H1 (cell line): ENCODE measurements around the gene CASKIN2. TPM values are rescaled to one million over a fixed set of nuclear protein-coding genes. Genes with fewer than 3 reads are reported as not detected.

Experiments
- CTCF ChIA-PET: fragments of 300-600 bp; sonication (Branson Sonifier 250); formaldehyde crosslinking; loops from one replicate; lab custom pipeline; 2021; ENCODE audit not compliant: partially characterized antibody; lab: Charles Lee
- POLR2A ChIA-PET: fragments of 300-600 bp; sonication (Branson Sonifier 250); formaldehyde crosslinking; loops from one replicate; lab custom pipeline; 2021; ENCODE audit warnings: inconsistent platforms; ENCODE audit not compliant: partially characterized antibody; lab: Charles Lee
- DNase-seq, 2 experiments: peaks; one replicate each; pipeline versions ENCODE4 v3.0.0 to v3.0.0-alpha.2; 2010 to 2022; ENCODE audit warnings: low spot score in 2 of 2, low read depth in 1 of 2, mixed read lengths in 1 of 2
- FAIRE-seq: peaks from 2 replicates; lab custom pipeline; 2011; peaks lifted over from hg19 to GRCh38; lab: Jason Lieb, UNC
- H2AFZ ChIP-seq: 2 replicates; pipeline ENCODE4 v1.8.1; 2012; ENCODE audit warnings: low read length, inconsistent platforms
- H2AK5ac ChIP-seq: 2 replicates; pipeline ENCODE4 v1.6.1; 2013; ENCODE audit warnings: low read depth, low read length
- H2BK120ac ChIP-seq: replicated peaks from 2 replicates; pipeline ENCODE3; 2013; ENCODE audit warnings: low read depth, low read length, inconsistent platforms
- H2BK12ac ChIP-seq: 2 replicates; pipeline ENCODE4 v1.6.1; 2013; ENCODE audit warnings: low read depth, low read length
- H2BK15ac ChIP-seq: 2 replicates; pipeline ENCODE4 v1.6.1; 2013; ENCODE audit warnings: low read length
- H2BK20ac ChIP-seq: 2 replicates; pipeline ENCODE4 v1.6.1; 2013; ENCODE audit warnings: low read length
- H2BK5ac ChIP-seq: 2 replicates; pipeline ENCODE4 v1.6.1; 2013; ENCODE audit warnings: low read depth, low read length
- H3K14ac ChIP-seq: 2 replicates; pipeline ENCODE4 v1.6.1; 2013; ENCODE audit warnings: inconsistent platforms; ENCODE audit not compliant: insufficient read length
- H3K18ac ChIP-seq: 2 replicates; pipeline ENCODE4 v1.6.1; 2013; ENCODE audit warnings: low read length; ENCODE audit errors: extremely low read depth
- H3K23ac ChIP-seq: 2 replicates; pipeline ENCODE4 v1.6.1; 2013; ENCODE audit warnings: inconsistent platforms; ENCODE audit not compliant: insufficient read length
- H3K23me2 ChIP-seq: 2 replicates; pipeline ENCODE4 v1.6.1; 2013; ENCODE audit warnings: low read depth, low read length
- H3K27ac ChIP-seq: 2 replicates; pipeline ENCODE4 v1.6.1; 2011; ENCODE audit warnings: low read depth, low read length, inconsistent platforms
- H3K27me3 ChIP-seq, 4 experiments: replicated peaks in 1 of 4; 1 replicate in 1 of 4; 2 replicates in 3 of 4; pipeline versions ENCODE4 v1.6.1 to v1.8.1; 2011 to 2013; ENCODE audit warnings: low read length in 3 of 4, mild to moderate bottlenecking in 3 of 4, inconsistent platforms in 2 of 4, mixed read lengths in 2 of 4, moderate library complexity in 1 of 4; ENCODE audit not compliant: control insufficient read depth in 3 of 4, insufficient read depth in 3 of 4; ENCODE audit errors: extremely low read depth in 1 of 4
- H3K36me3 ChIP-seq, 4 experiments: 2 replicates each; pipeline versions ENCODE4 v1.6.1 to v1.8.1; 2011 to 2013; ENCODE audit warnings: mild to moderate bottlenecking in 4 of 4, low read length in 3 of 4, moderate library complexity in 2 of 4, control low read depth in 1 of 4, inconsistent platforms in 1 of 4; ENCODE audit not compliant: insufficient read depth in 4 of 4, control insufficient read depth in 2 of 4
- H3K4ac ChIP-seq: replicated peaks from 2 replicates; pipeline ENCODE3; 2013; ENCODE audit warnings: low read length, low read depth, mixed read lengths, inconsistent platforms; ENCODE audit not compliant: insufficient read length
- H3K4me1 ChIP-seq, 4 experiments: replicated peaks in 1 of 4; 1 replicate in 1 of 4; 2 replicates in 3 of 4; pipeline versions ENCODE4 v1.6.1 to v1.8.1; 2011 to 2013; ENCODE audit warnings: low read length in 3 of 4, inconsistent platforms in 2 of 4, mixed read lengths in 1 of 4; ENCODE audit not compliant: insufficient read depth in 4 of 4, control insufficient read depth in 3 of 4
- H3K4me2 ChIP-seq, 2 experiments: 2 replicates each; pipeline versions ENCODE4 v1.6.1 to v1.8.1; 2011 to 2013; ENCODE audit warnings: low read depth in 2 of 2, low read length in 2 of 2, control low read depth in 1 of 2, inconsistent platforms in 1 of 2, mild to moderate bottlenecking in 1 of 2; ENCODE audit not compliant: insufficient read depth in 1 of 2
- H3K4me3 ChIP-seq, 4 experiments: fragments of 200-600, 300-600 bp in 1 of 4; sonication (generic), shearing (Covaris generic), sonication (Bioruptor Twin) in 1 of 4; 2 replicates each; pipeline versions ENCODE4 v1.5.1 to v1.8.1; 2011 to 2016; ENCODE audit warnings: low read length in 4 of 4, low read depth in 3 of 4, control low read depth in 2 of 4, inconsistent platforms in 2 of 4, mild to moderate bottlenecking in 2 of 4, mixed read lengths in 1 of 4, moderate library complexity in 1 of 4; ENCODE audit not compliant: insufficient read depth in 2 of 4; ENCODE audit errors: extremely low read depth in 1 of 4
- H3K56ac ChIP-seq: replicated peaks from 2 replicates; pipeline ENCODE3; 2013; ENCODE audit warnings: low read depth, mild to moderate bottlenecking, mixed read lengths, low read length, inconsistent platforms; ENCODE audit not compliant: insufficient read length
- H3K79me1 ChIP-seq: 2 replicates; pipeline ENCODE4 v1.6.1; 2013; ENCODE audit warnings: low read depth, low read length, control low read depth
- H3K79me2 ChIP-seq, 2 experiments: 2 replicates each; pipeline versions ENCODE4 v1.6.1 to v1.8.1; 2012 to 2013; ENCODE audit warnings: low read length in 2 of 2, mild to moderate bottlenecking in 2 of 2, inconsistent platforms in 1 of 2; ENCODE audit not compliant: insufficient read depth in 2 of 2, control insufficient read depth in 1 of 2
- H3K9ac ChIP-seq, 4 experiments: replicated peaks in 1 of 4; 1 replicate in 1 of 4; 2 replicates in 3 of 4; pipeline versions ENCODE4 v1.6.1 to v1.8.1; 2011 to 2013; ENCODE audit warnings: low read depth in 3 of 4, low read length in 3 of 4, control low read depth in 2 of 4, mild to moderate bottlenecking in 2 of 4, moderate library complexity in 2 of 4, inconsistent platforms in 1 of 4; ENCODE audit errors: extremely low read depth in 1 of 4
- H3K9me3 ChIP-seq, 2 experiments: 2 replicates each; pipeline versions ENCODE4 v1.6.1 to v1.8.1; 2012 to 2013; ENCODE audit warnings: mild to moderate bottlenecking in 2 of 2, moderate library complexity in 2 of 2, control low read depth in 1 of 2, inconsistent platforms in 1 of 2, low read depth in 1 of 2, low read length in 1 of 2, mixed read lengths in 1 of 2; ENCODE audit not compliant: insufficient read depth in 2 of 2
- H4K20me1 ChIP-seq, 2 experiments: replicated peaks in 1 of 2; 2 replicates each; pipeline versions ENCODE3 to v1.8.1; 2011 to 2013; ENCODE audit warnings: inconsistent platforms in 2 of 2, low read length in 2 of 2, mild to moderate bottlenecking in 1 of 2; ENCODE audit not compliant: insufficient read depth in 2 of 2, control insufficient read depth in 1 of 2
- H4K5ac ChIP-seq: 2 replicates; pipeline ENCODE4 v1.6.1; 2013; ENCODE audit warnings: low read length, low read depth, mixed read lengths, inconsistent platforms; ENCODE audit not compliant: insufficient read length
- H4K8ac ChIP-seq: 2 replicates; pipeline ENCODE4 v1.8.0; 2013; ENCODE audit warnings: mild to moderate bottlenecking, moderate library complexity, low read length, inconsistent platforms; ENCODE audit not compliant: insufficient read depth; ENCODE audit errors: extremely low read depth
- H4K91ac ChIP-seq: replicated peaks from 2 replicates; pipeline ENCODE3; 2013; ENCODE audit warnings: low read length, mixed read lengths, inconsistent platforms; ENCODE audit not compliant: insufficient read length
- CREB1 ChIP-seq: IDR thresholded peaks from 2 replicates; pipeline ENCODE4 v1.6.1; 2012; ENCODE audit warnings: inconsistent platforms
- WGBS, 2 experiments: shearing (Covaris generic) in 1 of 2; methylation state at CpG; one replicate each; pipeline versions ENCODE4 v1.1.6 to v1.1.7; 2013 to 2015; ENCODE audit warnings: low lambda C conversion rate in 2 of 2, mixed read lengths in 2 of 2, inconsistent platforms in 1 of 2, low coverage in 1 of 2, missing lambda C conversion rate in 1 of 2; ENCODE audit not compliant: insufficient replicate concordance in 2 of 2, insufficient coverage in 1 of 2, insufficient read length in 1 of 2; ENCODE audit errors: extremely low coverage in 1 of 2, missing lambda C conversion rate in 1 of 2; 5-methylcytosine and 5-hydroxymethylcytosine counted together
- polyA plus RNA-seq, 7 experiments: library from polyadenylated mRNA; depleted of rRNA in 3 of 7; stranded (reverse) in 5 of 7; unstranded in 2 of 7; fragments of >200 nt in 5 of 7; fragments of 200-250 nt in 2 of 7; gene quantifications; 1 replicate in 5 of 7; 2 replicates in 1 of 7; 4 replicates in 1 of 7; pipeline versions ENCODE4 v1.2.1 to v1.2.3, GENCODE V29; 2011 to 2013; ENCODE audit warnings: missing spikeins in 2 of 7, mixed read lengths in 2 of 7
- total RNA-seq: library from RNA; stranded (reverse); fragmentation: NEBNext Ultra II Directional; extraction: Animal tissue kit (Norgen Biotek cat#: 25700); gene quantifications from 2 replicates; pipeline ENCODE4 v1.2.1, GENCODE V29; 2021

Gene CASKIN2
- total and polyA plus RNA-seq, 2 of the 8 experiments (the other 6 are each of a cell fraction or from before 2014, with no cell fraction given) = 6.7 to 32.3 TPM

GRCh38 chr17:75459246-75459589 is 56.1 kb downstream of the CASKIN2 start:
- Histone ChIP-seq H2AFZ (no peak overlapping the region), H3K23me2 (peaks cover 8% of the 10 kb centered on the region), H3K27me3 (no peaks in the 10 kb centered on the region), H3K56ac (no peak overlapping the region), H3K14ac (no peak overlapping the region), H4K8ac (no peak overlapping the region), H3K36me3 (no peaks in the 10 kb centered on the region), H2BK5ac (no peak overlapping the region), H4K91ac (no peak overlapping the region), H2AK5ac (no peak overlapping the region), H3K4me3 (no peak overlapping the region), H3K4me1 (peaks cover 0 to 7% (median 4%) of the 10 kb centered on the region in 4 experiments; a peak in 6 of 7 replicates), H3K23ac (no peak overlapping the region), H3K27ac (no peak overlapping the region), H4K5ac (no peak overlapping the region), H2BK15ac (no peak overlapping the region), H3K4me2 (no peak overlapping the region), H2BK120ac (no peak overlapping the region), H3K79me1 (peaks cover 3% of the 10 kb centered on the region; the same call in 1 of the 2 replicates), H3K18ac (no peak overlapping the region), H4K20me1 (peaks cover 0 to 2% of the 10 kb centered on the region in 2 experiments), H3K4ac (no peak overlapping the region), H2BK12ac (no peak overlapping the region), H3K79me2 (no peaks in the 10 kb centered on the region; a peak in 2 of 4 replicates), H3K9me3 (no peaks in the 10 kb centered on the region), H2BK20ac (no peak overlapping the region), H3K9ac (no peak overlapping the region; a peak in 1 of 7 replicates)
- ChIA-PET POLR2A (no interaction called here), CTCF (interaction anchor here (0.6 to 2.2 kb wide), 2 partner anchors 32 to 43 kb away, joined by 3 to 7 read pairs; no protein-coding TSS in a partner anchor)
- 82% methylated on average over 1 of the region's 1 CpG; no CpG with 5 or more reads in 1 of the 2 experiments for WGBS, 2 experiments
- no peak for TF ChIP-seq CREB1
- no peak for DNase-seq
- FAIRE-seq = no peak
